Loucy (cell line): ENCODE measurements around the gene CD38.

Experiments used
- CTCF ChIP-seq: fragments of 200-600 bp; sonication (generic); conservative IDR thresholded peaks from 2 replicates; pipeline ENCODE4 v1.5.1; 2014; ENCODE audit warnings: mild to moderate bottlenecking, antibody characterized with exemption, low read length
- EZH2phosphoT487 ChIP-seq: fragments of 200-600 bp; IDR thresholded peaks from 2 replicates; pipeline ENCODE4 v1.6.1; 2018; ENCODE audit warnings: antibody characterized with exemption, mild to moderate bottlenecking, moderate library complexity, borderline replicate concordance

- no peak for TF ChIP-seq CTCF
- TF ChIP-seq EZH2phosphoT487: no peak
These were observed 11.3 kb upstream of the CD38 start for GRCh38 chr4:15766821-15767220.
